Mucosa of descending colon (tissue), 3 donors: Measurements from ENCODE around the gene ACTL7B. TPM values are rescaled to one million over a fixed set of nuclear protein-coding genes. Genes with fewer than 3 reads are reported as not detected.
A peak's percentile ranks its signal among the peaks of the same experiment; 100 is the strongest.
"Not testable (repeated sequence)": the region's sequence is repeated elsewhere in the genome, so short reads cannot be mapped to it uniquely, and the experiment has no call there.

Experiments
- ATAC-seq: fragments of 200-7000 bp; cut with Tn5 transposase; one replicate; pipeline ENCODE4 v1.9.1; 2020; ENCODE audit warnings: mild to moderate bottlenecking, moderate library complexity
- DNase-seq, 3 donors: peaks; one replicate each; pipeline ENCODE4 v3.0.0-alpha.2; 2020
- H3K36me3 ChIP-seq: fragments of 200-600 bp; one replicate; pipeline ENCODE4 v1.8.0; 2021; ENCODE audit warnings: low read depth, mild to moderate bottlenecking
- H3K4me1 ChIP-seq: fragments of 200-600 bp; one replicate; pipeline ENCODE4 v1.8.0; 2021; ENCODE audit warnings: low read depth, mild to moderate bottlenecking
- H3K4me3 ChIP-seq: fragments of 200-600 bp; one replicate; pipeline ENCODE4 v1.8.0; 2021; ENCODE audit warnings: mild to moderate bottlenecking
- H3K9me3 ChIP-seq: fragments of 200-600 bp; one replicate; pipeline ENCODE4 v1.8.0; 2021; ENCODE audit warnings: mild to moderate bottlenecking
- CTCF ChIP-seq: fragments of 200-600 bp; IDR thresholded peaks from one replicate; pipeline ENCODE4 v1.8.0; 2022; ENCODE audit warnings: antibody characterized with exemption, mild to moderate bottlenecking
- intact Hi-C, 2 donors: fragments of 100-400 bp; cut with DNase I in 1 of 2; cut with micrococcal nuclease in 1 of 2; formaldehyde crosslinking; loops; one replicate each; pipeline versions ENCODE4 v1.11.0 to v1.11.1; 2022; cut with DNase I, micrococcal nuclease
- total RNA-seq, 3 donors: library from RNA; stranded (reverse); fragmentation: NEBNext Ultra II Directional in 2 of 3; extraction: Animal tissue kit (Norgen Biotek cat#: 25700) in 2 of 3; gene quantifications; one replicate each; pipeline versions ENCODE4 v1.2.1 to v1.2.4, GENCODE V29; 2021 to 2023
- donor health status: DM: no; HTN: no; CAD: no; lungs with moderate emphysema.
- donor health status: DM: no; HTN: no; CAD: no.
- donor health status: DM: no; HTN: yes; CAD: no.

ACTL7B gene
- total RNA-seq, 3 donors from 2014 or later, result not detected

- H3K4me3 ChIP-seq, result no peak overlapping the region
- no peaks in the 10 kb centered on the region for H3K36me3 ChIP-seq
- TF ChIP-seq CTCF, result no peak
- H3K9me3 ChIP-seq, result no peaks in the 10 kb centered on the region
- no peak for DNase-seq
- intact Hi-C loops, result no loop called here
- no peak for ATAC-seq
- no peaks in the 10 kb centered on the region for H3K4me1 ChIP-seq
These were observed 41.7 kb upstream of the ACTL7B start for GRCh38 chr9:108897324-108898096.

GRCh38 chr9:108894225-108894997, 38.6 kb upstream of the ACTL7B start:
- H3K36me3 ChIP-seq, result peaks cover 11% of the 10 kb centered on the region
- DNase-seq, result no peak
- H3K4me1 ChIP-seq, result no peaks in the 10 kb centered on the region
- TF ChIP-seq CTCF, result no peak
- H3K9me3 ChIP-seq, result no peaks in the 10 kb centered on the region
- no peak overlapping the region for H3K4me3 ChIP-seq
- intact Hi-C loops, result no loop called here
- ATAC-seq, result no peak

GRCh38 chr9:108889649-108890067, 33.9 kb upstream of the ACTL7B start:
- intact Hi-C loops, result no loop called here
- H3K4me3 ChIP-seq, result no peak overlapping the region
- ATAC-seq (no peak), DNase-seq (no peak)
- no peaks in the 10 kb centered on the region for H3K9me3 ChIP-seq
- H3K36me3 ChIP-seq, result peaks cover 11% of the 10 kb centered on the region
- no peaks in the 10 kb centered on the region for H3K4me1 ChIP-seq
- no peak for TF ChIP-seq CTCF

GRCh38 chr9:108886594-108887271, 30.9 kb upstream of the ACTL7B start:
- H3K4me1 ChIP-seq, intact Hi-C loops, H3K9me3 ChIP-seq, H3K4me3 ChIP-seq, H3K36me3 ChIP-seq, DNase-seq: not testable (repeated sequence)
- ATAC-seq, result peak; percentile 53

GRCh38 chr9:108885643-108886348, 30.0 kb upstream of the ACTL7B start:
- no peaks in the 10 kb centered on the region for H3K4me1 ChIP-seq
- DNase-seq, result peak in 1 of 3 donors; percentile 28
- H3K9me3 ChIP-seq, result no peaks in the 10 kb centered on the region
- ATAC-seq, result peak; percentile 86
- H3K36me3 ChIP-seq, result peaks cover 2% of the 10 kb centered on the region
- no peak for TF ChIP-seq CTCF
- H3K4me3 ChIP-seq, result no peak overlapping the region
- intact Hi-C loops, result no loop called here
